Measurements from ENCODE around the gene ACOT6.

DNA sequence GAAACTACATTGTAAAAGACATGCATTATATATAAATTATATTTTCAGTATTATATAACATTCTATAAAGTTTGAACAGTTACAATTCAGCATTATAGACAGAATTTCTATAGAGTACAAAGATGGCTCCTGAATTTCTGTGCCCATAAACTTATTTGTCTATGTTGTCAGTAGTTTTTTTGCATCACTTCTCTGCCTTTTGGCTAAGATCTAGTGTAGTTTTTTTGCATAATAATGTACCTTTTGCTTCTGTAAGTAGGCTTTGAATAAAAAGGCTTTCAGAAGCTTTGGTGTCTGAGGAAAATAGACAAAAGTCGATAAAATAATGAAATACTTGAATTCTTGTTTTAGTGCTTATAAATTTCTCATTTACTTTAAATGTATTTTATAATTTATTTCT is 43.5 kb downstream of the ACOT6 start:
- TF ChIP-seq POLR2A (IDR thresholded peaks at IDR 0.05; ENCODE audit: low read depth, low read length) (no peak), EZH2 (IDR thresholded peaks at IDR 0.05; ENCODE audit: borderline replicate concordance, low read depth, low read length, severe bottlenecking) (no peak), JUN (IDR thresholded peaks at IDR 0.05; ENCODE audit: borderline replicate concordance, insufficient read depth, insufficient read length, low read depth) (no peak), CTCF (IDR thresholded peaks at IDR 0.05; ENCODE audit: extremely low read depth in 1 of 2, insufficient read depth in 1 of 2, low read depth in 1 of 2, low read length in 2 of 2) (no peak), POLR2AphosphoS5 (IDR thresholded peaks at IDR 0.05; ENCODE audit: insufficient read depth, low read depth, low read length) (no peak), FOS (IDR thresholded peaks at IDR 0.05; ENCODE audit: borderline replicate concordance, insufficient read depth, low read length) (no peak), MYC (IDR thresholded peaks at IDR 0.05; ENCODE audit: low read depth, low read length) (no peak), GATA2 (IDR thresholded peaks at IDR 0.05; ENCODE audit: insufficient read depth, insufficient read length, low read depth, low read length) (no peak)
- TF ChIP-seq, protein P1, sequence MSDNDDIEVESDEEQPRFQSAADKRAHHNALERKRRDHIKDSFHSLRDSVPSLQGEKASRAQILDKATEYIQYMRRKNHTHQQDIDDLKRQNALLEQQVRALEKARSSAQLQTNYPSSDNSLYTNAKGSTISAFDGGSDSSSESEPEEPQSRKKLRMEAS (IDR thresholded peaks at IDR 0.05; ENCODE audit: insufficient read depth, insufficient read length): no peak

Data from endothelial cell of umbilical vein (primary cell).